Measurements from ENCODE around the gene TMED8. TPM values are rescaled to one million over a fixed set of nuclear protein-coding genes. Genes with fewer than 3 reads are reported as not detected.
A peak's percentile ranks its signal among the peaks of the same experiment; 100 is the strongest.

TMED8 gene
- total and polyA plus RNA-seq, 2 of the 13 experiments (the other 11 are each of a cell fraction or from before 2014, with no cell fraction given): 6.0 to 11.7 TPM

DNA sequence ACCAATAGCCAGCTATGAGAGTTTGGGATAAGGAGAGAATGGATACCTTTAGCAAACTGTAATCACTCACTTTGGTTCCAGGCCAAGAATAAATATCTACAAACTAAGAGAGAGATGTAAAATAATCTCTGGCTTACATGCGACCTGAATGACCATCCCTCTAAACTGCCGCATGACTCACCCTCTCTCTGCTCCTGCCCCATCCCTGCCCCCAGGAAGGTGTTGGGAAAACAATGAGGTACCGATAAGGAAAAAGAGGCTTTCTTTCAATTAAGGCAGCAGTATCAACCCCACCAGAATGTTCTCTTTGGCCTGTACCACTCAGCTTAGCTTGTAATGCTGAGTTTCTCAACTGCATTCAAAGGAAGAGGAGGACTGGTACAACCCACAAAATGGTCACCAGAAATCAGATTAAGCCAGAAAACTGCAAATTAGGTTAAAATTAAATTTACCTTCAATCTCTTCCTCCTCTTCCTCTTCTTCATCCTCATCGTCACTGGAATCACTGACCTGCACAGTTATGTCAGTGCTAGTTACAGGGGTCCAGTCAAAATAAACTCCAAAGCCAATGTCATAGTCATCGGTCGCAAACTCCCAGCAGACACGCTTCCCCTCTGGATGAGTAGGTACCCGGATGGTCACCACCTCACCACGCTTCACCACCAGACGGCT, 34.0 kb downstream of the TMED8 start:
- H3K27me3 ChIP-seq (ENCODE audit: control insufficient read depth in 1 of 2, insufficient read depth in 2 of 2, low read length in 2 of 2): no peaks in the 10 kb centered on the region
- TF ChIP-seq EED (CRISPR knock-in tag; IDR thresholded peaks at IDR 0.05) (no peak), ISL2 (CRISPR knock-in tag; IDR thresholded peaks at IDR 0.05) (no peak), ONECUT2 (CRISPR knock-in tag; IDR thresholded peaks at IDR 0.05) (no peak)
- POLR2A ChIA-PET: no interaction called here
- FAIRE-seq: no peak
- no peaks in the 10 kb centered on the region for H3K79me2 ChIP-seq (ENCODE audit: insufficient read depth, low read length)
- peaks cover 20% of the 10 kb centered on the region for H3K4me1 ChIP-seq (ENCODE audit: insufficient read depth, low read length)
- no TSS peak for BruUV-seq (replicated peaks)
- no peak overlapping the region for H3K27ac ChIP-seq (ENCODE audit: extremely low read length, insufficient read depth, low read length)
- in situ Hi-C loops (cut with HindIII; ENCODE audit: extremely low pct_ligation_motif_present, low pct_unique_long_range_greater_than_20kb) (no loop called here), intact Hi-C loops (cut with micrococcal nuclease; ENCODE audit: unreplicated experiment) (no loop called here)
- no peak for ATAC-seq
- no peaks in the 10 kb centered on the region for H3K9me3 ChIP-seq (ENCODE audit: low read length)
- CTCF ChIA-PET (ENCODE audit: low intra/inter-chr PET ratio, low total read pairs): no interaction called here
- no peak overlapping the region for H2AFZ ChIP-seq (ENCODE audit: low read length)
- peaks cover 6 to 23% of the 10 kb centered on the region in 2 experiments for H3K36me3 ChIP-seq (replicated peaks in 1 of 2; ENCODE audit: control insufficient read depth in 1 of 2, insufficient read depth in 2 of 2, low read length in 2 of 2)
- no peaks in the 10 kb centered on the region for H4K20me1 ChIP-seq (ENCODE audit: insufficient read depth, low read length)
- WGBS (ENCODE audit: low lambda C conversion rate): 94% methylated on average over 10 of the region's 10 CpGs
- H3K9ac ChIP-seq (ENCODE audit: insufficient read depth, low read depth, low read length): no peak overlapping the region
- H3K4me2 ChIP-seq (ENCODE audit: low read depth, low read length): no peak overlapping the region
- no peak for DNase-seq (ENCODE audit: low spot score)
- no peak overlapping the region for H3K4me3 ChIP-seq (replicated peaks in 1 of 3; ENCODE audit: insufficient read depth in 1 of 3, low read depth in 2 of 3, low read length in 3 of 3)

DNA sequence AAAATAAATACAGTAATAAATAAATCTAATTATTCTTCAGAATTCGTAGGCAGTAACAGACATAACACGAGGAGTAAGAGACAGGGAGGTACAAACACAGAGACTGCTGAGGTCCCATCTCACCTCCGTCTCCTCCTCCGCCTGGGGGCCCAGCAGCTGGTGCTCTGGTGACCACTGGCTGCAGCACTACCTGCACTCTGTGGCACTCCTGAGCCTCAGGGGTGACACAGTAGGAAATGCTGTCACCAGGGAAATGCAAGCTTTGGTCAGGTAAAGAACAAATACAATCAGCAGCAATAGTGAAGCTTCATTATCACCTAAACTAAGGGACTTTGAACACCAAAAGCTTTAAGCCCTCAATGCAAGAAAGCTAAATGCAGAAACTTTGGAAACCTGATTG, 36.5 kb downstream of the TMED8 start:
- Histone ChIP-seq H3K27me3 (ENCODE audit: control insufficient read depth in 1 of 2, insufficient read depth in 2 of 2, low read length in 2 of 2) (no peaks in the 10 kb centered on the region), H3K9ac (ENCODE audit: insufficient read depth, low read depth, low read length) (no peak overlapping the region), H3K79me2 (ENCODE audit: insufficient read depth, low read length) (no peaks in the 10 kb centered on the region), H3K27ac (ENCODE audit: extremely low read length, insufficient read depth, low read length) (no peak overlapping the region), H3K36me3 (replicated peaks in 1 of 2; ENCODE audit: control insufficient read depth in 1 of 2, insufficient read depth in 2 of 2, low read length in 2 of 2) (peaks cover 6 to 23% of the 10 kb centered on the region in 2 experiments), H3K9me3 (ENCODE audit: low read length) (no peaks in the 10 kb centered on the region), H4K20me1 (ENCODE audit: insufficient read depth, low read length) (no peaks in the 10 kb centered on the region), H3K4me2 (ENCODE audit: low read depth, low read length) (no peak overlapping the region), H3K4me1 (ENCODE audit: insufficient read depth, low read length) (peaks cover 13% of the 10 kb centered on the region), H2AFZ (ENCODE audit: low read length) (no peak overlapping the region), H3K4me3 (replicated peaks in 1 of 3; ENCODE audit: insufficient read depth in 1 of 3, low read depth in 2 of 3, low read length in 3 of 3) (no peak overlapping the region)
- 98% methylated on average over 4 of the region's 4 CpGs for WGBS (ENCODE audit: low lambda C conversion rate)
- ATAC-seq: no peak
- no peak for FAIRE-seq
- in situ Hi-C loops (cut with HindIII; ENCODE audit: extremely low pct_ligation_motif_present, low pct_unique_long_range_greater_than_20kb) (no loop called here), intact Hi-C loops (cut with micrococcal nuclease; ENCODE audit: unreplicated experiment) (no loop called here)
- POLR2A ChIA-PET: no interaction called here
- TF ChIP-seq ZFP90 (CRISPR knock-in tag; IDR thresholded peaks at IDR 0.05; ENCODE audit: borderline replicate concordance): peak; percentile 81; the same call in 1 of the 2 replicates
- TF ChIP-seq ZNF264 (CRISPR knock-in tag; IDR thresholded peaks at IDR 0.05): no peak
- TF ChIP-seq, protein P1, sequence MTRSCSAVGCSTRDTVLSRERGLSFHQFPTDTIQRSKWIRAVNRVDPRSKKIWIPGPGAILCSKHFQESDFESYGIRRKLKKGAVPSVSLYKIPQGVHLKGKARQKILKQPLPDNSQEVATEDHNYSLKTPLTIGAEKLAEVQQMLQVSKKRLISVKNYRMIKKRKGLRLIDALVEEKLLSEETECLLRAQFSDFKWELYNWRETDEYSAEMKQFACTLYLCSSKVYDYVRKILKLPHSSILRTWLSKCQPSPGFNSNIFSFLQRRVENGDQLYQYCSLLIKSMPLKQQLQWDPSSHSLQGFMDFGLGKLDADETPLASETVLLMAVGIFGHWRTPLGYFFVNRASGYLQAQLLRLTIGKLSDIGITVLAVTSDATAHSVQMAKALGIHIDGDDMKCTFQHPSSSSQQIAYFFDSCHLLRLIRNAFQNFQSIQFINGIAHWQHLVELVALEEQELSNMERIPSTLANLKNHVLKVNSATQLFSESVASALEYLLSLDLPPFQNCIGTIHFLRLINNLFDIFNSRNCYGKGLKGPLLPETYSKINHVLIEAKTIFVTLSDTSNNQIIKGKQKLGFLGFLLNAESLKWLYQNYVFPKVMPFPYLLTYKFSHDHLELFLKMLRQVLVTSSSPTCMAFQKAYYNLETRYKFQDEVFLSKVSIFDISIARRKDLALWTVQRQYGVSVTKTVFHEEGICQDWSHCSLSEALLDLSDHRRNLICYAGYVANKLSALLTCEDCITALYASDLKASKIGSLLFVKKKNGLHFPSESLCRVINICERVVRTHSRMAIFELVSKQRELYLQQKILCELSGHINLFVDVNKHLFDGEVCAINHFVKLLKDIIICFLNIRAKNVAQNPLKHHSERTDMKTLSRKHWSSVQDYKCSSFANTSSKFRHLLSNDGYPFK (CRISPR knock-in tag; IDR thresholded peaks at IDR 0.05; ENCODE audit: borderline replicate concordance): no peak
- CTCF ChIA-PET (ENCODE audit: low intra/inter-chr PET ratio, low total read pairs): no interaction called here
- no peak for DNase-seq (ENCODE audit: low spot score)
- no TSS peak for BruUV-seq (replicated peaks)
